Panc1 (cell line): Measurements from ENCODE around the gene OPA1.

Experiments
- CTCF ChIP-seq: fragments of 450-650 bp; IDR thresholded peaks from 2 replicates; pipeline ENCODE4 v1.5.1; 2017; ENCODE audit warnings: mild to moderate bottlenecking
- REST ChIP-seq, 2 experiments: IDR thresholded peaks; 2 replicates each; pipeline ENCODE4 v1.6.1; 2011 to 2012; ENCODE audit warnings: low read depth in 2 of 2, control low read depth in 1 of 2, low read length in 1 of 2, mild to moderate bottlenecking in 1 of 2, moderate library complexity in 1 of 2; ENCODE audit not compliant: insufficient read depth in 1 of 2
- SIN3A ChIP-seq: IDR thresholded peaks from 2 replicates; pipeline ENCODE4 v1.6.1; 2012; ENCODE audit warnings: low read depth, mild to moderate bottlenecking, low read length, moderate library complexity, borderline replicate concordance; ENCODE audit not compliant: insufficient read depth
- TCF7L2 ChIP-seq: IDR thresholded peaks from 2 replicates; pipeline ENCODE4 v1.6.1; 2011; ENCODE audit warnings: mild to moderate bottlenecking, low read depth, low read length, inconsistent platforms

GRCh38 chr3:193716150-193716549 lies 123.1 kb downstream of the OPA1 start:
- TF ChIP-seq SIN3A (no peak), CTCF (no peak), REST (IDR thresholded peaks at IDR 0.05; ENCODE audit: insufficient read depth in 1 of 2, low read depth in 2 of 2, low read length in 1 of 2) (no peak), TCF7L2 (no peak)
